ENCODE results near the gene MET.

DNA sequence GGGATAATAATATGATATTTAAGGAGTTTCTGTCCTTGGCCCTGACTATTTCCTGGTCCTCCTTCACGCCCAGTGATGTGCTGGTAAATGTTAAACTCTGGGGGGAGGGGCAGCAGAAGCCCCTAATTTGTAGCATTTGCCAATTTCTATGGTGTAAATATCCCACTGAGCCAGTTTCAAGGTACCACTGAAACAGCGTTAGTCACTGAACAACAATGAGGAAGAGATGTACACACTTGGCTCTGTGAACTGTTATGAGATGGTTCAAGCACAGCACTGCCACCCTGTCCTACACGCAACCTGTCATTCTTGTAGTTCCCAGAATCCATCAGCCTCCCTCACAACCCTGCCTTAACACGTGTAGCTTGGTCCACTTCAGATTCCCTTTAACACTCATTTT, 39.8 kb downstream of the MET start:
- TF ChIP-seq CREM (IDR thresholded peaks at IDR 0.05; ENCODE audit: low read depth) (no peak), CEBPB (IDR thresholded peaks at IDR 0.05; ENCODE audit: borderline replicate concordance in 1 of 2, low read depth in 2 of 2, low read length in 2 of 2) (no peak)
- TF ChIP-seq, protein P1, sequence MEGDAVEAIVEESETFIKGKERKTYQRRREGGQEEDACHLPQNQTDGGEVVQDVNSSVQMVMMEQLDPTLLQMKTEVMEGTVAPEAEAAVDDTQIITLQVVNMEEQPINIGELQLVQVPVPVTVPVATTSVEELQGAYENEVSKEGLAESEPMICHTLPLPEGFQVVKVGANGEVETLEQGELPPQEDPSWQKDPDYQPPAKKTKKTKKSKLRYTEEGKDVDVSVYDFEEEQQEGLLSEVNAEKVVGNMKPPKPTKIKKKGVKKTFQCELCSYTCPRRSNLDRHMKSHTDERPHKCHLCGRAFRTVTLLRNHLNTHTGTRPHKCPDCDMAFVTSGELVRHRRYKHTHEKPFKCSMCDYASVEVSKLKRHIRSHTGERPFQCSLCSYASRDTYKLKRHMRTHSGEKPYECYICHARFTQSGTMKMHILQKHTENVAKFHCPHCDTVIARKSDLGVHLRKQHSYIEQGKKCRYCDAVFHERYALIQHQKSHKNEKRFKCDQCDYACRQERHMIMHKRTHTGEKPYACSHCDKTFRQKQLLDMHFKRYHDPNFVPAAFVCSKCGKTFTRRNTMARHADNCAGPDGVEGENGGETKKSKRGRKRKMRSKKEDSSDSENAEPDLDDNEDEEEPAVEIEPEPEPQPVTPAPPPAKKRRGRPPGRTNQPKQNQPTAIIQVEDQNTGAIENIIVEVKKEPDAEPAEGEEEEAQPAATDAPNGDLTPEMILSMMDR (IDR thresholded peaks at IDR 0.05 in 2 of 3, conservative IDR thresholded peaks at IDR 0.05 in 1 of 3; ENCODE audit: control insufficient read depth in 2 of 3, extremely low read depth in 1 of 3, insufficient read depth in 1 of 3, low read depth in 3 of 3, low read length in 3 of 3) = no peak
